Measurements from ENCODE around the gene MARK3. TPM values are rescaled to one million over a fixed set of nuclear protein-coding genes. Genes with fewer than 3 reads are reported as not detected.

Gene MARK3
- polyA plus RNA-seq, 1 donor (not counting 4 experiments of a cell fraction or from before 2014, with no cell fraction given), result 133 TPM

GRCh38 chr14:103392106-103392505 lies 6.9 kb downstream of the MARK3 start:
- H3K4me1 ChIP-seq (ENCODE audit: control insufficient read depth, extremely low read depth, insufficient read depth, low read length), result peaks cover 37% of the 10 kb centered on the region
- no peak overlapping the region for H3K4me2 ChIP-seq (ENCODE audit: control insufficient read depth, extremely low read depth, insufficient read depth, low read depth, low read length)
- peaks cover 5% of the 10 kb centered on the region for H3K9me1 ChIP-seq (ENCODE audit: control insufficient read depth, extremely low read depth, insufficient read depth, low read length)
- no peak overlapping the region for H2AFZ ChIP-seq (ENCODE audit: control insufficient read depth, low read length)
- H3K9ac ChIP-seq (ENCODE audit: control insufficient read depth, extremely low read depth, insufficient read depth, low read length), result no peak overlapping the region
- dilution Hi-C loops (cut with MboI; ENCODE audit: extremely low pct_ligation_motif_present, low sequenced_read_pairs), result no loop called here
- DNase-seq (ENCODE audit: low read depth, low spot score), result no peak
- H3K9me3 ChIP-seq (ENCODE audit: control insufficient read depth, low read depth, low read length), result no peaks in the 10 kb centered on the region
- no peak overlapping the region for H3K27ac ChIP-seq (ENCODE audit: control insufficient read depth, insufficient read depth, low read length)
- TF ChIP-seq CTCF (optimal IDR thresholded peaks at IDR 0.05 in 1 of 3, IDR thresholded peaks at IDR 0.05 in 1 of 3, conservative IDR thresholded peaks at IDR 0.05 in 1 of 3; ENCODE audit: extremely low read depth in 1 of 3, insufficient read depth in 2 of 3, low read length in 3 of 3) (no peak), EZH2 (IDR thresholded peaks at IDR 0.05; ENCODE audit: low read length) (no peak)
- peaks cover 96% of the 10 kb centered on the region for H3K79me2 ChIP-seq (ENCODE audit: control insufficient read depth, insufficient read depth, low read length)
- H3K4me3 ChIP-seq (ENCODE audit: control insufficient read depth in 2 of 3, extremely low read depth in 1 of 3, insufficient read depth in 2 of 3, low read depth in 1 of 3, low read length in 3 of 3), result no peak overlapping the region
- H3K36me3 ChIP-seq (ENCODE audit: control insufficient read depth in 2 of 2, extremely low read depth in 1 of 2, insufficient read depth in 2 of 2, low read length in 2 of 2), result peaks cover 0 to 13% of the 10 kb centered on the region in 2 experiments
- no peaks in the 10 kb centered on the region for H3K27me3 ChIP-seq (ENCODE audit: control insufficient read depth, extremely low read depth, insufficient read depth, low read length)
- H4K20me1 ChIP-seq (ENCODE audit: control insufficient read depth, extremely low read depth, insufficient read depth, low read length), result peaks cover 70% of the 10 kb centered on the region
- no peak for FAIRE-seq

- Histone ChIP-seq H3K36me3 (ENCODE audit: control insufficient read depth in 2 of 2, extremely low read depth in 1 of 2, insufficient read depth in 2 of 2, low read length in 2 of 2) (peaks cover 0 to 12% of the 10 kb centered on the region in 2 experiments), H3K4me1 (ENCODE audit: control insufficient read depth, extremely low read depth, insufficient read depth, low read length) (peaks cover 37% of the 10 kb centered on the region), H3K4me2 (ENCODE audit: control insufficient read depth, extremely low read depth, insufficient read depth, low read depth, low read length) (no peak overlapping the region), H3K9ac (ENCODE audit: control insufficient read depth, extremely low read depth, insufficient read depth, low read length) (no peak overlapping the region), H3K27ac (ENCODE audit: control insufficient read depth, insufficient read depth, low read length) (no peak overlapping the region), H3K9me3 (ENCODE audit: control insufficient read depth, low read depth, low read length) (no peaks in the 10 kb centered on the region), H2AFZ (ENCODE audit: control insufficient read depth, low read length) (no peak overlapping the region), H3K9me1 (ENCODE audit: control insufficient read depth, extremely low read depth, insufficient read depth, low read length) (peaks cover 5% of the 10 kb centered on the region), H4K20me1 (ENCODE audit: control insufficient read depth, extremely low read depth, insufficient read depth, low read length) (peaks cover 69% of the 10 kb centered on the region), H3K79me2 (ENCODE audit: control insufficient read depth, insufficient read depth, low read length) (peaks cover 95% of the 10 kb centered on the region), H3K4me3 (ENCODE audit: control insufficient read depth in 2 of 3, extremely low read depth in 1 of 3, insufficient read depth in 2 of 3, low read depth in 1 of 3, low read length in 3 of 3) (no peak overlapping the region), H3K27me3 (ENCODE audit: control insufficient read depth, extremely low read depth, insufficient read depth, low read length) (no peaks in the 10 kb centered on the region)
- FAIRE-seq (no peak), DNase-seq (ENCODE audit: low read depth, low spot score) (no peak)
- dilution Hi-C loops (cut with MboI; ENCODE audit: extremely low pct_ligation_motif_present, low sequenced_read_pairs), result no loop called here
- no peak for TF ChIP-seq EZH2 (IDR thresholded peaks at IDR 0.05; ENCODE audit: low read length)
- TF ChIP-seq CTCF (optimal IDR thresholded peaks at IDR 0.05 in 1 of 3, IDR thresholded peaks at IDR 0.05 in 1 of 3, conservative IDR thresholded peaks at IDR 0.05 in 1 of 3; ENCODE audit: extremely low read depth in 1 of 3, insufficient read depth in 2 of 3, low read length in 3 of 3), result no peak
These were observed 7.4 kb downstream of the MARK3 start for GRCh38 chr14:103392572-103392971.
